Fibroblast of skin of abdomen (primary cell): ENCODE data around the gene GJD4.
A peak's percentile ranks its signal among the peaks of the same experiment; 100 is the strongest.

Experiments used
- DNase-seq: peaks from one replicate; pipeline ENCODE4 v3.0.0-alpha.2; 2013

The GJD4 gene

GRCh38 chr10:35579726-35580422 lies 25.3 kb upstream of the GJD4 start:
- no peak for DNase-seq

- no peak for DNase-seq
Observed at GRCh38 chr10:35580423-35580770, 24.7 kb upstream of the GJD4 start.

GRCh38 chr10:35581655-35582054 lies 23.5 kb upstream of the GJD4 start:
- no peak for DNase-seq

- no peak for DNase-seq
Observed at GRCh38 chr10:35584946-35585345, 20.2 kb upstream of the GJD4 start.

- no peak for DNase-seq
Observed at GRCh38 chr10:35585356-35585755, 19.8 kb upstream of the GJD4 start.

GRCh38 chr10:35585903-35586535 lies 19.1 kb upstream of the GJD4 start:
- DNase-seq, result no peak

GRCh38 chr10:35588836-35589235 lies 16.3 kb upstream of the GJD4 start:
- no peak for DNase-seq

- no peak for DNase-seq
Observed at GRCh38 chr10:35592441-35592840, 12.7 kb upstream of the GJD4 start.

- DNase-seq, result no peak
Observed at GRCh38 chr10:35594115-35595079, 10.7 kb upstream of the GJD4 start.

- DNase-seq, result no peak
Observed at GRCh38 chr10:35595106-35595505, 10.0 kb upstream of the GJD4 start.

- no peak for DNase-seq
Observed at GRCh38 chr10:35598379-35598778, 6.8 kb upstream of the GJD4 start.

GRCh38 chr10:35600193-35600592 lies 4.9 kb upstream of the GJD4 start:
- DNase-seq, result no peak

GRCh38 chr10:35606430-35606829 lies 1.3 kb downstream of the GJD4 start:
- no peak for DNase-seq

GRCh38 chr10:35607475-35608327 lies 2.6 kb downstream of the GJD4 start:
- peak; percentile 19 for DNase-seq

GRCh38 chr10:35608328-35608672 lies 3.2 kb downstream of the GJD4 start:
- DNase-seq, result no peak

- no peak for DNase-seq
Observed at GRCh38 chr10:35611750-35612149, 6.6 kb downstream of the GJD4 start.

GRCh38 chr10:35612385-35613106 lies 7.4 kb downstream of the GJD4 start:
- DNase-seq, result no peak

GRCh38 chr10:35613107-35613440 lies 7.9 kb downstream of the GJD4 start:
- no peak for DNase-seq

- peak; percentile 21 for DNase-seq
Observed at GRCh38 chr10:35613597-35614226, 8.6 kb downstream of the GJD4 start.

- no peak for DNase-seq
Observed at GRCh38 chr10:35614312-35614711, 9.2 kb downstream of the GJD4 start.

GRCh38 chr10:35626971-35627507 lies 21.9 kb downstream of the GJD4 start:
- DNase-seq, result peak; percentile 57
